Stimulated activated naive B cell treated with anti-CD40 and anti-IgM and Interleukin-4, amounts not matched to agents 10 μg/mL and 1 μg/mL and 100 μg/mL, for 72 hours (primary cell): ENCODE data around the gene GAS6.

Experiments used
- ATAC-seq, 2 donors: fragments of 150-1000 bp; cut with Tn5 transposase; replicated peaks; 2 replicates each; pipeline ENCODE4 v1.10.0; 2021; ENCODE audit warnings: moderate library complexity in 1 of 2
- DNase-seq: peaks from one replicate; pipeline ENCODE4 v3.0.0; 2021
- H3K27ac Mint-ChIP-seq: one replicate; pipeline ENCODE4 v1.8.0; 2022; ENCODE audit warnings: mild to moderate bottlenecking, mixed read lengths
- H3K27me3 Mint-ChIP-seq, 2 donors: one replicate each; pipeline ENCODE4 v1.8.0; 2022; ENCODE audit warnings: mixed read lengths in 2 of 2
- H3K36me3 Mint-ChIP-seq, 2 donors: one replicate each; pipeline ENCODE4 v1.8.0; 2022; ENCODE audit warnings: mixed read lengths in 2 of 2, mild to moderate bottlenecking in 1 of 2
- H3K4me1 Mint-ChIP-seq, 2 donors: one replicate each; pipeline ENCODE4 v1.8.0; 2022; ENCODE audit warnings: mixed read lengths in 2 of 2, mild to moderate bottlenecking in 1 of 2
- H3K4me3 Mint-ChIP-seq, 2 donors: one replicate each; pipeline ENCODE4 v1.8.0; 2022; ENCODE audit warnings: mild to moderate bottlenecking in 2 of 2, mixed read lengths in 2 of 2, moderate library complexity in 1 of 2
- H3K9me3 Mint-ChIP-seq, 2 donors: one replicate each; pipeline ENCODE4 v1.8.0; 2022; ENCODE audit warnings: mixed read lengths in 2 of 2, mild to moderate bottlenecking in 1 of 2

GAS6 gene

DNA sequence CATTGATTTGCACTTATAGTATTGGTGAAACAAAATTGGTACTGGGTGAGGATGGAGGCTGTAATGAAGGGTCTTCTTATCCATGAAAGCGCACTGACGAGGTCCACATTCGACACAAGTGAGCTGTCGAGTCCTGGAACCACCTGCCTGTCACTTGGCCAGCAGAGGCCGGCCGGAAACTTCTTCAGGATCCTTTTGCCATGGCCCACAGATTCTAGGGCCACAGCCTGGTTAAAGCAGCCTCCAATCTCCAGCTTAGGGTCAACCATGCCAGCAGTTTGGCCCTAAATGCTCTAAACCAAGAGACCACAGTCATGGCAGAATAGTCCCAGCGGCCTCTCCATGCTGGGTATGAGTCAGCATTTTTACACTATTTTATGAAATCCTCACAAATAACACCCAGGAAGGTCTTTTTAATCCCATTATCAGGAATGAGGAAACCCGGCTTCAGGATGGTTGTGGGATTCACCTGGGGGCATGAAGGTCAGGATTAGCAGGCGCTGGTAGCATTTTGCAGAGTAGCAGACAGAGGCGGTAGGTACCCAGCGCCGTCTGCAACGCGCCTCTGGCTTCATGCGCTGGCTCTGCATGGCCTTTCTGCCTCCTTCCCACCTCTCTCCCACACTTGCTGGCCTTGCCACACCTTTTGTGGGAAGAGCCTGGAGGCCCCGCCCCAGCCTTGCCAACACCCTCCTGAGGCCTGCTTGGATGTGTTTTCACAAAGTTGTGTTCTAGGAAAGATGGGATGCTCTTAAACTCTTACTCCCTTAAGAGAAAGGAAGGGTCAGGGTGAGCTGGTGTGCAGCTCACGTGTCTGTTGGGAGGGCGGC is 15.2 kb downstream of the GAS6 start:
- no peak overlapping the region for H3K27ac Mint-ChIP-seq
- ATAC-seq: no peak
- H3K4me3 Mint-ChIP-seq: no peak overlapping the region
- no peaks in the 10 kb centered on the region for H3K9me3 Mint-ChIP-seq
- peaks cover 0 to 15% of the 10 kb centered on the region in 2 donors for H3K27me3 Mint-ChIP-seq
- peaks cover 11 to 13% of the 10 kb centered on the region in 2 donors for H3K4me1 Mint-ChIP-seq
- peaks cover 31 to 40% of the 10 kb centered on the region in 2 donors for H3K36me3 Mint-ChIP-seq
- DNase-seq: no peak

DNA sequence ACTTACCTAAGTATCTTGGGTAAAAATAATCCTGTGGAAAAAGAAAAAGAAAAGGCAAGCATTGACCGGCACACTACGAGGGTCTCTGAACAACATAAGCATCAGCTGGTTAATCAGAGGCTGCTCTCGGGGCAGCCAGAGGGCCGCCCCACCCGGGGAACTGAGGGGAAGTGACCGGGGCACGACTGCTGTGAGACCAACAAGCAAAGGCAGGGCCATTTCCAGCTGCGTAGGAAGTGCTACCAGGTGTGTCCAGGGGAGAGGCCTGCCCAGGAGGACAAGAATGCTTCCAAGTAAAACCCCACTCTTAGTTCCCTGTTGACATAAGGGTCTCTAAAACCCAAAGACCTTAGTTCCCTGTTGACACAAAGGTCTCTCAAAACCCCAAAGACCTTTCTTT is 15.9 kb downstream of the GAS6 start:
- Mint-ChIP-seq H3K36me3 (peaks cover 34 to 42% of the 10 kb centered on the region in 2 donors), H3K27ac (no peak overlapping the region), H3K4me1 (peaks cover 5 to 9% of the 10 kb centered on the region in 2 donors), H3K27me3 (peaks cover 0 to 10% of the 10 kb centered on the region in 2 donors), H3K4me3 (no peak overlapping the region), H3K9me3 (no peaks in the 10 kb centered on the region)
- ATAC-seq (no peak), DNase-seq (no peak)

DNA sequence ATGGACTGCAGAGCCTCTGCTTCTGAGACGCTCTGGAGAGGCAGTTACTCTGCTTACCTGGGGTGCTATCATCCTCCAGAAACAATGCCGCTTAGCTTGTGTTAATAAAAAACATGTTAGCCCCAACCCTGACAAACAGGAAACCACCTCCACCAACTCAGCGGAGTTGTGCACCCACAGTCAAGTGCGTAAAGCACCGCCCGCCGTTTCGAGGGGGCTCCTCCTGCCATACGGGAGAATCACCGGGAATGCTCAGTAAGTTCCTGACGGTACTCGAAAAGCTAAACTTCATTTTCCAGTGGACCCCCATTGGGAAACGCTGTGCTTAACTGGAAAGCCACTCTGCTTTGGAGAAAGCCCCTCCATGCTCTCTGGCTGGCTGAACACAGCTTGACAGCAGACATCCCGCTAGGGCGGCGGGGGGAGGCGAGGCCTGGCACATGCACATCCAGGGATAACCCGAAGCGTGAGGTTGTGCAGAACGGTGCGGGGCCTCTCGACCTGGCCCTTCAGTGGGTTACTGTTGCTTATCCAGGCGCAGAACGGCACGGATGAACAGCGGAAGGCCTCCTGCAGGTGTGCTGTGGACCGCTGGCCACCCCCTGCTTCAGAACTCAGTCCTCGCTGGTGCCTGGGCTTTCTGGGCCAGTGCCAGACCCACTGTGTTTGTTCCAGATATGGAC is 17.1 kb downstream of the GAS6 start:
- Mint-ChIP-seq H3K4me1 (peaks cover 2 to 13% of the 10 kb centered on the region in 2 donors), H3K4me3 (no peak overlapping the region), H3K9me3 (no peaks in the 10 kb centered on the region), H3K27me3 (peaks cover 0 to 14% of the 10 kb centered on the region in 2 donors), H3K27ac (no peak overlapping the region), H3K36me3 (peaks cover 36 to 49% of the 10 kb centered on the region in 2 donors)
- ATAC-seq (no peak), DNase-seq (no peak)

DNA sequence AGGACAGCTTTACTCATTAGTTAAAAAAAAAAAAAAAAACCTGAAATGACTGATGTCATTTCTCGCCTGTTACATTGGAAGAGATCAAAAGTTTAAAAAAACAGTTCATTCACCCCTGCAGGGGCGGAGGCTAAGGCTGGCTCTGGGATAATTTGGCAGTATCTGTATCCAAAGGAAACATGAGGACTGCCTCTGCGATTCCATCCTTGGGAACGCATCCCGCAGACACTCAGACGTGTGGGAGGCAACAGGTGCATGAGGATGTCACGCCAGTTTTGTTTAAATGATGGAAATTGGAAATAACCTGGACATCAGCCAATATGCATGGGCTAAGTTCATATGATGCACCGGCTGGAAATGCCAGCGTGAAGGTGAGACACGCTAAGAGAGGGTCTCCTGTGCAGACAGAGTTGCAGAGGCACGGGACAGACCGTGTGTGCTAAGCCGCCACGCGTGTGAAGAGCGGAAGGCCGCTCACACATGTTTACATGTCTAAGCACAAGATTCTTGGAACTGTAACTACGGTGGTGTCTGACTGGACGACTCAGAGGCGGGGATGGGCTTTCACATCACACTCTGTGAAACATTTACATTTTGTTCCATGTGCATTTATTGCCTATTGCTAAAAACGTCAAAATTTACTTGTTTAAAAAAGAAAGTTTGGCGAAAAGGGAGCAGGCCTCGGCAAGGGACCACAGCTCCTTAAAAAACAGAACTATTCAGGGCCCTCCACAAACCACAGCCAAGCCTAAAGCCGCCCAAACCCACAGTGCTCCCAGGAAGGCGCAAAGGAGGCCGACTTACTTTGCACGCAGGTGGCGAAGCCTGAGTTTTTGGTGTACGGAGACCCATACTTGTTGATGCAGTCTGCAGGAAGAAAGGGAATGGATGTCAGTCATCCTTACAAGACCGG is 17.9 kb downstream of the GAS6 start:
- peak overlapping the region; percentile 69 for H3K27ac Mint-ChIP-seq
- ATAC-seq: no peak
- H3K4me1 Mint-ChIP-seq: peaks cover 9 to 18% of the 10 kb centered on the region in 2 donors
- no peak overlapping the region for H3K4me3 Mint-ChIP-seq
- H3K9me3 Mint-ChIP-seq: no peaks in the 10 kb centered on the region
- H3K36me3 Mint-ChIP-seq: peaks cover 40 to 56% of the 10 kb centered on the region in 2 donors
- peaks cover 0 to 22% of the 10 kb centered on the region in 2 donors for H3K27me3 Mint-ChIP-seq
- no peak for DNase-seq

DNA sequence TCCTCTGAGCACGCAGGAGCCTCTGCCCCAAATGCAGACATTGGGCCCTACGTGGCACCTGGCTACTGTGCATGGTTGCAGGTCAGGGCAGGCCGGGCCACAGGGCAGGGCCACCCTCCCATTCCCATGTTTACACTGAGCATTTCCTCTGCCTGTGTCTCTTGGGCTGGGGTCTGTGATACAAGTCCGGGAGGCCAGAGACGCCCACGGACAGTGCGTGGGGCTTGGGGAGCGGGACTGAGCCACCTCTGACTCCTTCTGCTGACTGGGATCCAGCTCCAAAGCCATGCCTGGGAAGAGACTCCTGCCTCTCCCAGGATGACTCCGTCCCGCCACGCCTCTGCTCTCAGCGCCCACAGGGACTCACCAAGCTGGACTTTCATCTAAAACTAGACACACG is 18.8 kb downstream of the GAS6 start:
- H3K4me1 Mint-ChIP-seq: peaks cover 9 to 18% of the 10 kb centered on the region in 2 donors
- no peak overlapping the region for H3K27ac Mint-ChIP-seq
- H3K36me3 Mint-ChIP-seq: peaks cover 43 to 56% of the 10 kb centered on the region in 2 donors
- no peak for DNase-seq
- no peak overlapping the region for H3K4me3 Mint-ChIP-seq
- no peak for ATAC-seq
- peaks cover 0 to 22% of the 10 kb centered on the region in 2 donors for H3K27me3 Mint-ChIP-seq
- no peaks in the 10 kb centered on the region for H3K9me3 Mint-ChIP-seq

DNA sequence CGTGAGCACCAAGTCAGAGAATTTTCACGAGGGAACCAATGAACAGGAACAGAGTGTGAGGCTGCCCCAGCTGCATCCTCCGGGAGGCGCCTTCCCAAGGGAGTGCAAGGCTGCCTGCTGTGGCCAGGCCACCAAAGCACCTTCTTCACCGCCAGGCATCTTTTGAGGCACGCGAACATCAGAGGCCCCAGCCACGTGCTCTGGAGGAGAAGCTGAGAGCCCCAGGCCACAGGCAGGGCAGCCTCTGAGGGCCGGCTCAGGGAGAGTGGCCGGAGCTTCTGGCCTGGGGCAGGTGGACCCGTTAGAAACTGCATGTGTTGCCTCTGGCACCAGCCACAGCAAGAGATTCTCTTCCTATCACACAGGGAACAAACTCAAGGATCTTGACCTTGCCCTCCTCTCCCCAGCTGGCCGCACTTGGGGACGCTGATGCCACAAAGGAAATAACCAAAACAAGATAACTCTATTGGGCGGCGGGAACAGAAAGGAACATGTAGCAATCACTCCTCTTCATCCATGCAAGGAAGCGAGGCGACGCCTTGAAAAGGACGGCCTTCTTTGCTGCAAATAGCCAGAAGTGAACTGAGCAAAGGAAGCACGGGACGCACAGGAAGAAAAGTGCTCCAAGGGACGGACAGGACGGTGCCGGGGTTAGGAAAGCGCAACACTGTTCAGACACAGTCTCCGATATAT is 19.9 kb downstream of the GAS6 start:
- H3K4me3 Mint-ChIP-seq: peak overlapping the region in 1 of 2 donors; percentile 29

DNA sequence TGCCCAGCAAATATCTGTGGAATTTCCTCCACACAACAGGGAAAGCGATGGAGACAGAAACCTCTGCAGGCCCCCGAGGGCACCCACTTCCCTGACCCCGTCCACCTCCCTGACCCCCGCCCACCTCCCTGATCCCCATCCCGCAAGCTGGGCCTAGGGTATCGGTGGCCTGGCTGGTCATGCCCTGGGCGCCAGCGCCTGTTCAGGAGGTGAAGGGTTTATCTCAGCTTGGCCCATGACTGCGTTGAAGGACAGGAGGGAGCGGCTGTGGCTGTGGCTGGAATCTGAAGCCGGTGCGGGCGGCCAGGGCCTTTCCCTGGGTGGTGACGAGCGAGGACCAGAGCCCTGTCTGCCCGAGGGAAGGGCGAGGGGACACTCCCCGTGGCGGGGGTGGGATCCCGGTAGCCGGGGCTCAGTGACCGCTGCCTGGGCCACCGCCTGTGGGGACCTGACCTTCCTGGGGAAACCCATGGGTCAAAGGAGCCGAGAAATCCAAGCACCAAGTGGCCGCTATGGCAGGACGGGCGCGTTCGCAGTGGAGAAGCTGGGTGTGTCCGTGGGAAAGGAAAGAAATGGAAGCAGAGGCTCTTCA is 20.7 kb downstream of the GAS6 start:
- Mint-ChIP-seq H3K4me3 (peak overlapping the region in 1 of 2 donors; percentile 29), H3K9me3 (no peaks in the 10 kb centered on the region), H3K27me3 (peaks cover 0 to 22% of the 10 kb centered on the region in 2 donors), H3K27ac (peak overlapping the region; percentile 89), H3K4me1 (peaks cover 9 to 14% of the 10 kb centered on the region in 2 donors), H3K36me3 (peaks cover 45 to 59% of the 10 kb centered on the region in 2 donors)
- no peak for ATAC-seq
- no peak for DNase-seq

More for the DNA sequence above, 19.9 kb downstream of the GAS6 start:
- DNase-seq: no peak
- Mint-ChIP-seq H3K27ac (peak overlapping the region; percentile 89), H3K27me3 (peaks cover 0 to 22% of the 10 kb centered on the region in 2 donors), H3K4me1 (peaks cover 9 to 15% of the 10 kb centered on the region in 2 donors), H3K9me3 (no peaks in the 10 kb centered on the region), H3K36me3 (peaks cover 43 to 56% of the 10 kb centered on the region in 2 donors)
- peak; percentile 21 to 24 for ATAC-seq

DNA sequence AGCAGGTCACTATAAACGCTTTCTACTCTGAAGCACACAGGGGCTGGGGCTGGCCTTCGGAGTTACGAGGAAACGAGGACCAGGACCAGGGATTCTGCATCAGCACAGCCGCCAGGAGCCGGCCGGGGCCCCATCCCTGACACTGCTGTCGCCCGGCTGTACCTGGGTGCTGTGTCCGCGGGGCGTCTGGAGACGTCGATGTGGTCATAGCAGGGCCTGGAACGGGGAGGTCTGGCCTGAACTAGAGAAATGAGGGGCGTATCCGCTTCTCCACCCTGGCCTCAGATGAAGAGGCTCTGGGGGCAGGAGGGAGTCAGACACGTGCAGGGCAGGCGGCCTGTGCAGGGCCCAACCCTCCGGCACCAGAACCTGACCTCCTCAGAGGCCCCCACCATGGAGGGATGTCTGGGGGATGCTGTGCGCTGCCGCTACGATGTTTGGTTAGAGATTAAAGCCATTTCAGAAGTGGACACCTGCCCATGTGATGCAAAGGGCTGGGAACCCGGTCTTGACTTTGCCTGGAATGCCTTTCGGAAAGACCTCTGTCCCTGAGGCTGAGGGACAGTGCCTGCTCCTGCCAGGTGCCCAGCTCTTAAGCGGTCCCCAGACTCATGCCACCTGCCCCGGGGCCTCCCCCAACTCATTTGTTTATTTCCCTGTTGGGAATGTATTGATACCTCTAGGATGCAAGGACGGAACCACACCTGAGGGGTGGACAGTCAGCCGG is 21.4 kb downstream of the GAS6 start:
- Mint-ChIP-seq H3K36me3 (peaks cover 41 to 60% of the 10 kb centered on the region in 2 donors), H3K27ac (peak overlapping the region; percentile 77), H3K27me3 (peaks cover 0 to 22% of the 10 kb centered on the region in 2 donors), H3K9me3 (no peaks in the 10 kb centered on the region), H3K4me1 (peaks cover 15 to 19% of the 10 kb centered on the region in 2 donors), H3K4me3 (no peak overlapping the region)
- no peak for DNase-seq
- ATAC-seq: no peak

DNA sequence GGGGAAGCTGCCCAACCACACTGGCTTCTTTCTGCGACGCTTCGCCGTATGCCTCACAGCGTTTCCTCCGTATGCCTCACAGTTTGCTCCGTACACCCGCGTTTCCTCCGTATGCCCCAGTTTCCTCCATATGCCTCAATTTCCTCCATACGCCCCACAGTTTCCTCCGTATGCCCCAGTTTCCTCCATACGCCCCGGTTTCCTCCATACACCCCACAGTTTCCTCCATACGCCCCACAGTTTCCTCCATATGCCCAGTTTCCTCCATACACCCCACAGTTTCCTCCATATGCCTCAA is 22.6 kb downstream of the GAS6 start:
- no peak for DNase-seq
- H3K27me3 Mint-ChIP-seq: peaks cover 0 to 22% of the 10 kb centered on the region in 2 donors
- peaks cover 41 to 65% of the 10 kb centered on the region in 2 donors for H3K36me3 Mint-ChIP-seq
- peaks cover 21 to 27% of the 10 kb centered on the region in 2 donors for H3K4me1 Mint-ChIP-seq
- no peak for ATAC-seq
- H3K4me3 Mint-ChIP-seq: no peak overlapping the region
- no peaks in the 10 kb centered on the region for H3K9me3 Mint-ChIP-seq
- peak overlapping the region; percentile 53 for H3K27ac Mint-ChIP-seq

DNA sequence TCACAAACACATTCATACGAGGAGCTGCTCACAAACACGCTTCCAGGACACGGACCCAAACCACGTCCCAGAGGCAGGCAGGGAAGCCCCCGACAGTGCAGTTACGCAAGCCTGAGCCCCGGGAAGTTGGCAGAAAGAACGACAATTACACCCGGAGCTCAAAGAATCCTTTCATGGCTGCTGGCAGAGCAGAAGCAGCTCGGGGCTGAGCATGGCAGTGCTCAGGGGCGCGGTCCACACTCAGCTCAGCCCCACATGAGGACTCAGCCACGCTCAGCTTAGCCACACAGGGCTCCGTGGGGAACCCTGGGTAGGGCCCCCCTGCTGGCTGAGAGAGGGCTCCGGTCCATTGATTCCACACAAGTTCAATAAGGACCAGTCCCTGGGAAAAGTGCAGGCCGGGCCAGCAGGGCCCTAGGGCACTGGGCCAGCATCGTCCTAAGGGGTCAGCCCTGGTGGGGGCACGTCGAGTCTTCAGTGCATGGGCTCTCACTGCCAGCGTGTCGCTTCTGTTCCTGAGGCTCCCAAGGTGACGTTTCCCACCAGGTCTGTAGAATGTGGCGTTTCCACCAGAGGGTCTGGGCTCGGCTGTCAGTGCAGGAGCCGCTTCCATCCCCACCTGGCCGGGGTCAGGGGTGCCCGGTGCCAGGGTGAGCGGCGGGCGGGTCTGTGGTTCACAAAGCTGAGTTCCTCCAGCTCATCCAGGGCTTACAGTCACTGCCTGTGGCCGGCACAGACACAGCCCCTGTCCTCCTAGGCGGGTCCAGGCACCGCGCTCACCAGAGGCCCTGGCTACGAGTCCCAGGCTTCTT is 23.1 kb downstream of the GAS6 start:
- H3K9me3 Mint-ChIP-seq: no peaks in the 10 kb centered on the region
- H3K4me3 Mint-ChIP-seq: no peak overlapping the region
- ATAC-seq: peak in 1 of 2 donors; percentile 12
- peaks cover 23 to 27% of the 10 kb centered on the region in 2 donors for H3K4me1 Mint-ChIP-seq
- no peak for DNase-seq
- peaks cover 0 to 22% of the 10 kb centered on the region in 2 donors for H3K27me3 Mint-ChIP-seq
- H3K27ac Mint-ChIP-seq: peak overlapping the region; percentile 53
- H3K36me3 Mint-ChIP-seq: peaks cover 39 to 62% of the 10 kb centered on the region in 2 donors

DNA sequence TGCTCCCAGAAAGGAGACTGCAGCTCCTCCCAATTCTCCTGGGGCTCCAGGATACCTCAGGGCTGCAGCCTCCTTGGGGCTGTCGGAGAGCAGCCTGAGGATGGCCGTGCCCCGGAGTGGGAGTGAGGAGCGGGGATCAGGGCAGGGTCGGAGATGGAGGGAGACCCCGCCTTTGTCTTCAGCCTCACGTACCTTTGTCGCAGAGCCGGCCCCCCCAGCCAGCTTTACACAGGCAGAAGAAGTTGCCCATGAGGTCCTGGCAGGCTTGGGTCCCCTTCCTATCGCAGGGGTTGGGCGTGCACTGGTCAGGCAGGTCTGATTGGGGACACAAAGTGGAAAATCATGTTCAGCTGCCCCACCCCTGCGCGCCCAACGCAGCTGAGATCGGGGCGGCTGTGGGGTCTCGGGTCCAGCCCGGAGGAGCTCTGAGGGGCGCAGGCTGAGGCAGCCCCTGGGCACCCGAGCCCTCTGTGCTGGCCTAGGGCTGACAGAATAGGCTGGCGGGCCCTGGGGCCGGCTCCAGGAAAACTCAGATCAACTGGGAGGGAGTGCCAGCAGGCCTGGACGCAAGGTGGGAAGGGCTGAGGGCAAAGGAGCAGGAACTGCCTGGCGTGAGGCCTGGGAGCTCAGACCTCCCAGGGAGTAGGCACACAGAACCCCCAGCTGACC is 24.2 kb downstream of the GAS6 start:
- DNase-seq (no peak), ATAC-seq (no peak)
- H3K27me3 Mint-ChIP-seq: peaks cover 0 to 20% of the 10 kb centered on the region in 2 donors
- no peaks in the 10 kb centered on the region for H3K9me3 Mint-ChIP-seq
- peaks cover 36 to 59% of the 10 kb centered on the region in 2 donors for H3K36me3 Mint-ChIP-seq
- H3K4me1 Mint-ChIP-seq: peaks cover 24 to 28% of the 10 kb centered on the region in 2 donors
- peak overlapping the region; percentile 59 for H3K27ac Mint-ChIP-seq
- no peak overlapping the region for H3K4me3 Mint-ChIP-seq
